HEK293 (cell line): Measurements from ENCODE around the gene PDP2.

Source experiments
- EGR2 ChIP-seq: fragments of 450-650 bp; formaldehyde crosslinking; IDR thresholded peaks from 2 replicates; pipeline ENCODE4 v1.5.1; 2016; ENCODE audit warnings: low read depth, missing biosample characterization, missing genetic modification characterization
- KLF10 ChIP-seq: fragments of 450-650 bp; IDR thresholded peaks from 2 replicates; pipeline ENCODE4 v1.5.1; 2018; ENCODE audit warnings: missing biosample characterization, mild to moderate bottlenecking, missing genetic modification characterization
- MYNN ChIP-seq: fragments of 450-650 bp; formaldehyde crosslinking; IDR thresholded peaks from 2 replicates; pipeline ENCODE4 v1.5.1; 2016; ENCODE audit warnings: missing biosample characterization, missing genetic modification characterization, borderline replicate concordance
- PATZ1 ChIP-seq: fragments of 450-650 bp; formaldehyde crosslinking; IDR thresholded peaks from 2 replicates; pipeline ENCODE4 v1.5.1; 2016; ENCODE audit warnings: missing biosample characterization, missing genetic modification characterization
- PRDM6 ChIP-seq: fragments of 450-650 bp; formaldehyde crosslinking; IDR thresholded peaks from 2 replicates; pipeline ENCODE4 v1.5.1; 2017; ENCODE audit warnings: missing biosample characterization, missing genetic modification characterization
- SETDB1 ChIP-seq: IDR thresholded peaks from one replicate; pipeline ENCODE4 v1.6.1; 2017; ENCODE audit warnings: mild to moderate bottlenecking, low read length, moderate library complexity, mixed read lengths; ENCODE audit not compliant: insufficient read length
- ZBTB8A ChIP-seq: fragments of 450-650 bp; formaldehyde crosslinking; IDR thresholded peaks from 2 replicates; pipeline ENCODE4 v1.5.1; 2016; ENCODE audit warnings: missing biosample characterization, missing genetic modification characterization
- ZFHX2 ChIP-seq: fragments of 450-650 bp; formaldehyde crosslinking; conservative IDR thresholded peaks from 2 replicates; pipeline ENCODE4 v1.5.1; 2016; ENCODE audit warnings: missing biosample characterization, missing genetic modification characterization
- ZIC2 ChIP-seq: fragments of 450-650 bp; formaldehyde crosslinking; IDR thresholded peaks from 2 replicates; pipeline ENCODE4 v1.5.1; 2016; ENCODE audit warnings: missing biosample characterization, missing genetic modification characterization
- ZNF140 ChIP-seq: fragments of 450-650 bp; formaldehyde crosslinking; IDR thresholded peaks from 2 replicates; pipeline ENCODE4 v1.5.1; 2016; ENCODE audit warnings: missing biosample characterization, missing genetic modification characterization
- ZNF223 ChIP-seq: fragments of 450-650 bp; formaldehyde crosslinking; IDR thresholded peaks from 2 replicates; pipeline ENCODE4 v1.5.1; 2016; ENCODE audit warnings: missing biosample characterization, missing genetic modification characterization
- ZNF23 ChIP-seq: fragments of 450-650 bp; formaldehyde crosslinking; IDR thresholded peaks from 2 replicates; pipeline ENCODE4 v1.5.1; 2016; ENCODE audit warnings: missing biosample characterization, missing genetic modification characterization, borderline replicate concordance
- ZNF24 ChIP-seq: fragments of 450-650 bp; formaldehyde crosslinking; IDR thresholded peaks from 2 replicates; pipeline ENCODE4 v1.5.1; 2016; ENCODE audit warnings: missing biosample characterization, missing genetic modification characterization
- ZNF266 ChIP-seq: fragments of 450-650 bp; formaldehyde crosslinking; IDR thresholded peaks from 2 replicates; pipeline ENCODE4 v1.5.1; 2016; ENCODE audit warnings: missing biosample characterization, missing genetic modification characterization, low read depth
- ZNF274 ChIP-seq, 2 experiments: fragments of 200-500 bp in 1 of 2; fragments of 450-650 bp in 1 of 2; sonication (Bioruptor generic) in 1 of 2; formaldehyde crosslinking in 1 of 2; IDR thresholded peaks; 2 replicates each; pipeline versions ENCODE4 v1.5.1 to v1.6.1; 2014 to 2016; ENCODE audit warnings: borderline replicate concordance in 1 of 2, inconsistent platforms in 1 of 2, low read length in 1 of 2, missing biosample characterization in 1 of 2, missing genetic modification characterization in 1 of 2
- ZNF302 ChIP-seq: fragments of 450-650 bp; formaldehyde crosslinking; IDR thresholded peaks from 2 replicates; pipeline ENCODE4 v1.5.1; 2016; ENCODE audit warnings: missing biosample characterization, missing genetic modification characterization, low read depth
- ZNF513 ChIP-seq: fragments of 450-650 bp; IDR thresholded peaks from 2 replicates; pipeline ENCODE4 v1.5.1; 2018; ENCODE audit warnings: missing biosample characterization, missing genetic modification characterization
- ZNF529 ChIP-seq: fragments of 450-650 bp; formaldehyde crosslinking; IDR thresholded peaks from 2 replicates; pipeline ENCODE4 v1.5.1; 2017; ENCODE audit warnings: missing genetic modification characterization, missing biosample characterization; ENCODE audit not compliant: insufficient replicate concordance
- ZNF621 ChIP-seq: fragments of 450-650 bp; formaldehyde crosslinking; IDR thresholded peaks from 2 replicates; pipeline ENCODE4 v1.5.1; 2017; ENCODE audit warnings: missing biosample characterization, missing genetic modification characterization
- ZNF629 ChIP-seq: fragments of 450-650 bp; formaldehyde crosslinking; IDR thresholded peaks from 2 replicates; pipeline ENCODE4 v1.5.1; 2017; ENCODE audit warnings: missing biosample characterization, missing genetic modification characterization
- ZNF777 ChIP-seq: fragments of 450-650 bp; formaldehyde crosslinking; IDR thresholded peaks from 2 replicates; pipeline ENCODE4 v1.5.1; 2017; ENCODE audit warnings: missing biosample characterization, missing genetic modification characterization, borderline replicate concordance
- ZNF792 ChIP-seq: fragments of 450-650 bp; formaldehyde crosslinking; IDR thresholded peaks from 2 replicates; pipeline ENCODE4 v1.5.1; 2016; ENCODE audit warnings: missing biosample characterization, missing genetic modification characterization
- ZSCAN4 ChIP-seq: fragments of 450-650 bp; formaldehyde crosslinking; IDR thresholded peaks from 2 replicates; pipeline ENCODE4 v1.5.1; 2017; ENCODE audit warnings: missing biosample characterization, missing genetic modification characterization
- TF ChIP-seq, protein P1 (sequence below): fragments of 450-650 bp; formaldehyde crosslinking; IDR thresholded peaks from 2 replicates; pipeline ENCODE4 v1.5.1; 2016; ENCODE audit warnings: missing biosample characterization, missing genetic modification characterization
- TF ChIP-seq, protein P2 (sequence below): fragments of 450-650 bp; formaldehyde crosslinking; IDR thresholded peaks from 2 replicates; pipeline ENCODE4 v1.5.1; 2016; ENCODE audit warnings: missing biosample characterization, missing genetic modification characterization, low read depth
- TF ChIP-seq, protein P3 (sequence below): fragments of 450-650 bp; formaldehyde crosslinking; IDR thresholded peaks from 2 replicates; pipeline ENCODE4 v1.5.1; 2016; ENCODE audit warnings: missing biosample characterization, missing genetic modification characterization

Gene PDP2

DNA sequence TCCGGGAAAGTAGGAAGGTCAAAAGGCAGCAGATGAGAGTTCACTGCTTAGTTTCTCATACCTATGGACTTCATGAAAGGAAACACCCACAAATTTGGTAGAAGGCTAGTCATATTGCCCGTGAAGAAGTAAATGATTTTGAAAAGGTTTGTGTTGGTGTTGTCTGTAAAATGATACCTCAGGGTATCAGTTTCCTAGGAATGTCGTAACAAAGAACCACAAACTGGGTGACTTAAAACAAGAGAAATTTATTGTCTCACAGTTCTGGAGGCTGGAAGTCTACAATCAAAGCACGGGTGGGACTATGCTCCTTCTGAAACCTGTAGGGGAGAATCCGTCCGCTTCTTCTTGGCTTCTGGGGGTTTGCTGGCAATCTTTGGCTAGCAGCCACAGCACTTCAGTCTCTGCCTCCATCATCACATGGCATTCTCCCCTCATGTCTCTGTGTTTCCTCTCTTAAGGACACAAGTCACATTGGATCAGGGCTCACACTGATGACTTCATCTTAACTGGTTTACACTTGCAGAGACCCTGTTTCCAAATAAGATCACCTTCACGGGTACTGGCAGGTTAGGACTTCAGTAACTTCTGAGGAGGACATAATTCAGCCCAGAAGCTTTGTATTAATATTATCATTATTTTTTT lies 47.5 kb upstream of the PDP2 start (continued):
- TF ChIP-seq ZNF513 (tag by site-specific recombination) (no peak), ZNF792 (no peak), ZSCAN4 (no peak), ZNF140 (tag by site-specific recombination) (no peak), ZBTB8A (tag by site-specific recombination) (no peak), ZNF777 (tag by site-specific recombination) (no peak), SETDB1 (no peak), ZNF266 (no peak), PRDM6 (tag by site-specific recombination) (no peak), PATZ1 (tag by site-specific recombination) (no peak), ZNF529 (tag by site-specific recombination) (no peak), ZNF629 (tag by site-specific recombination) (peak; percentile 73), ZNF274 (IDR thresholded peaks at IDR 0.05; ENCODE audit: low read length) (no peak), ZNF274 (tag by site-specific recombination; IDR thresholded peaks at IDR 0.05; ENCODE audit: borderline replicate concordance) (no peak), ZFHX2 (tag by site-specific recombination) (no peak), ZNF223 (no peak), ZNF302 (tag by site-specific recombination) (no peak), ZNF23 (no peak), ZNF24 (tag by site-specific recombination) (no peak), MYNN (tag by site-specific recombination) (no peak; the same call in 1 of the 2 replicates), ZNF621 (tag by site-specific recombination) (no peak), ZIC2 (tag by site-specific recombination) (no peak), KLF10 (tag by site-specific recombination) (no peak), EGR2 (tag by site-specific recombination) (no peak)
- TF ChIP-seq, protein P1, sequence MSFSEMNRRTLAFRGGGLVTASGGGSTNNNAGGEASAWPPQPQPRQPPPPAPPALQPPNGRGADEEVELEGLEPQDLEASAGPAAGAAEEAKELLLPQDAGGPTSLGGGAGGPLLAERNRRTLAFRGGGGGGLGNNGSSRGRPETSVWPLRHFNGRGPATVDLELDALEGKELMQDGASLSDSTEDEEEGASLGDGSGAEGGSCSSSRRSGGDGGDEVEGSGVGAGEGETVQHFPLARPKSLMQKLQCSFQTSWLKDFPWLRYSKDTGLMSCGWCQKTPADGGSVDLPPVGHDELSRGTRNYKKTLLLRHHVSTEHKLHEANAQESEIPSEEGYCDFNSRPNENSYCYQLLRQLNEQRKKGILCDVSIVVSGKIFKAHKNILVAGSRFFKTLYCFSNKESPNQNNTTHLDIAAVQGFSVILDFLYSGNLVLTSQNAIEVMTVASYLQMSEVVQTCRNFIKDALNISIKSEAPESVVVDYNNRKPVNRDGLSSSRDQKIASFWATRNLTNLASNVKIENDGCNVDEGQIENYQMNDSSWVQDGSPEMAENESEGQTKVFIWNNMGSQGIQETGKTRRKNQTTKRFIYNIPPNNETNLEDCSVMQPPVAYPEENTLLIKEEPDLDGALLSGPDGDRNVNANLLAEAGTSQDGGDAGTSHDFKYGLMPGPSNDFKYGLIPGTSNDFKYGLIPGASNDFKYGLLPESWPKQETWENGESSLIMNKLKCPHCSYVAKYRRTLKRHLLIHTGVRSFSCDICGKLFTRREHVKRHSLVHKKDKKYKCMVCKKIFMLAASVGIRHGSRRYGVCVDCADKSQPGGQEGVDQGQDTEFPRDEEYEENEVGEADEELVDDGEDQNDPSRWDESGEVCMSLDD (tag by site-specific recombination) = no peak
- TF ChIP-seq, protein P2, sequence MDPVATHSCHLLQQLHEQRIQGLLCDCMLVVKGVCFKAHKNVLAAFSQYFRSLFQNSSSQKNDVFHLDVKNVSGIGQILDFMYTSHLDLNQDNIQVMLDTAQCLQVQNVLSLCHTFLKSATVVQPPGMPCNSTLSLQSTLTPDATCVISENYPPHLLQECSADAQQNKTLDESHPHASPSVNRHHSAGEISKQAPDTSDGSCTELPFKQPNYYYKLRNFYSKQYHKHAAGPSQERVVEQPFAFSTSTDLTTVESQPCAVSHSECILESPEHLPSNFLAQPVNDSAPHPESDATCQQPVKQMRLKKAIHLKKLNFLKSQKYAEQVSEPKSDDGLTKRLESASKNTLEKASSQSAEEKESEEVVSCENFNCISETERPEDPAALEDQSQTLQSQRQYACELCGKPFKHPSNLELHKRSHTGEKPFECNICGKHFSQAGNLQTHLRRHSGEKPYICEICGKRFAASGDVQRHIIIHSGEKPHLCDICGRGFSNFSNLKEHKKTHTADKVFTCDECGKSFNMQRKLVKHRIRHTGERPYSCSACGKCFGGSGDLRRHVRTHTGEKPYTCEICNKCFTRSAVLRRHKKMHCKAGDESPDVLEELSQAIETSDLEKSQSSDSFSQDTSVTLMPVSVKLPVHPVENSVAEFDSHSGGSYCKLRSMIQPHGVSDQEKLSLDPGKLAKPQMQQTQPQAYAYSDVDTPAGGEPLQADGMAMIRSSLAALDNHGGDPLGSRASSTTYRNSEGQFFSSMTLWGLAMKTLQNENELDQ (tag by site-specific recombination) = no peak
- TF ChIP-seq, protein P3, sequence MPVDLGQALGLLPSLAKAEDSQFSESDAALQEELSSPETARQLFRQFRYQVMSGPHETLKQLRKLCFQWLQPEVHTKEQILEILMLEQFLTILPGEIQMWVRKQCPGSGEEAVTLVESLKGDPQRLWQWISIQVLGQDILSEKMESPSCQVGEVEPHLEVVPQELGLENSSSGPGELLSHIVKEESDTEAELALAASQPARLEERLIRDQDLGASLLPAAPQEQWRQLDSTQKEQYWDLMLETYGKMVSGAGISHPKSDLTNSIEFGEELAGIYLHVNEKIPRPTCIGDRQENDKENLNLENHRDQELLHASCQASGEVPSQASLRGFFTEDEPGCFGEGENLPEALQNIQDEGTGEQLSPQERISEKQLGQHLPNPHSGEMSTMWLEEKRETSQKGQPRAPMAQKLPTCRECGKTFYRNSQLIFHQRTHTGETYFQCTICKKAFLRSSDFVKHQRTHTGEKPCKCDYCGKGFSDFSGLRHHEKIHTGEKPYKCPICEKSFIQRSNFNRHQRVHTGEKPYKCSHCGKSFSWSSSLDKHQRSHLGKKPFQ (tag by site-specific recombination) = no peak
